ENCODE results near the gene TMEM54.

DNA sequence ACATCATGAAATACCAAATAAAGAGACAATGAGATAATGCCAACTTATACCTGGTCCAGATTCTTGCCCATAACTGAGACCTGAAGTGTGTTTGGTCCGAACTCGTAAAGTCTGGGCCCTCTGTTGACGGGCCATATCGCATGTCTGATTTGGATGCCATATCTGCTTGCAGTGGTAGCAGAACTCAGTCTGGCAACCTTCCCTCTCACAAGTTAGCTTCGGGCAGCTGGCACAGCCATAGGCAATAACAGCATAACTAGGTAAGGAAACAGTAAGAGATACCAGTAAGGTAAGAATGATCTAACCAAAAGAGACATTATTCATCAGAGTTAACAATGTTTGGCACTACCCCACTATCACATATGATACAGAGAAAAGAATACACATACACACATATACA is 48.3 kb upstream of the TMEM54 start:
- TF ChIP-seq, protein P1, sequence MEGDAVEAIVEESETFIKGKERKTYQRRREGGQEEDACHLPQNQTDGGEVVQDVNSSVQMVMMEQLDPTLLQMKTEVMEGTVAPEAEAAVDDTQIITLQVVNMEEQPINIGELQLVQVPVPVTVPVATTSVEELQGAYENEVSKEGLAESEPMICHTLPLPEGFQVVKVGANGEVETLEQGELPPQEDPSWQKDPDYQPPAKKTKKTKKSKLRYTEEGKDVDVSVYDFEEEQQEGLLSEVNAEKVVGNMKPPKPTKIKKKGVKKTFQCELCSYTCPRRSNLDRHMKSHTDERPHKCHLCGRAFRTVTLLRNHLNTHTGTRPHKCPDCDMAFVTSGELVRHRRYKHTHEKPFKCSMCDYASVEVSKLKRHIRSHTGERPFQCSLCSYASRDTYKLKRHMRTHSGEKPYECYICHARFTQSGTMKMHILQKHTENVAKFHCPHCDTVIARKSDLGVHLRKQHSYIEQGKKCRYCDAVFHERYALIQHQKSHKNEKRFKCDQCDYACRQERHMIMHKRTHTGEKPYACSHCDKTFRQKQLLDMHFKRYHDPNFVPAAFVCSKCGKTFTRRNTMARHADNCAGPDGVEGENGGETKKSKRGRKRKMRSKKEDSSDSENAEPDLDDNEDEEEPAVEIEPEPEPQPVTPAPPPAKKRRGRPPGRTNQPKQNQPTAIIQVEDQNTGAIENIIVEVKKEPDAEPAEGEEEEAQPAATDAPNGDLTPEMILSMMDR (conservative IDR thresholded peaks at IDR 0.05; ENCODE audit: low read depth in 2 of 2): no peak
- TF ChIP-seq POLR2AphosphoS5 (IDR thresholded peaks at IDR 0.05; ENCODE audit: low read depth): no peak
- TF ChIP-seq, protein P2, sequence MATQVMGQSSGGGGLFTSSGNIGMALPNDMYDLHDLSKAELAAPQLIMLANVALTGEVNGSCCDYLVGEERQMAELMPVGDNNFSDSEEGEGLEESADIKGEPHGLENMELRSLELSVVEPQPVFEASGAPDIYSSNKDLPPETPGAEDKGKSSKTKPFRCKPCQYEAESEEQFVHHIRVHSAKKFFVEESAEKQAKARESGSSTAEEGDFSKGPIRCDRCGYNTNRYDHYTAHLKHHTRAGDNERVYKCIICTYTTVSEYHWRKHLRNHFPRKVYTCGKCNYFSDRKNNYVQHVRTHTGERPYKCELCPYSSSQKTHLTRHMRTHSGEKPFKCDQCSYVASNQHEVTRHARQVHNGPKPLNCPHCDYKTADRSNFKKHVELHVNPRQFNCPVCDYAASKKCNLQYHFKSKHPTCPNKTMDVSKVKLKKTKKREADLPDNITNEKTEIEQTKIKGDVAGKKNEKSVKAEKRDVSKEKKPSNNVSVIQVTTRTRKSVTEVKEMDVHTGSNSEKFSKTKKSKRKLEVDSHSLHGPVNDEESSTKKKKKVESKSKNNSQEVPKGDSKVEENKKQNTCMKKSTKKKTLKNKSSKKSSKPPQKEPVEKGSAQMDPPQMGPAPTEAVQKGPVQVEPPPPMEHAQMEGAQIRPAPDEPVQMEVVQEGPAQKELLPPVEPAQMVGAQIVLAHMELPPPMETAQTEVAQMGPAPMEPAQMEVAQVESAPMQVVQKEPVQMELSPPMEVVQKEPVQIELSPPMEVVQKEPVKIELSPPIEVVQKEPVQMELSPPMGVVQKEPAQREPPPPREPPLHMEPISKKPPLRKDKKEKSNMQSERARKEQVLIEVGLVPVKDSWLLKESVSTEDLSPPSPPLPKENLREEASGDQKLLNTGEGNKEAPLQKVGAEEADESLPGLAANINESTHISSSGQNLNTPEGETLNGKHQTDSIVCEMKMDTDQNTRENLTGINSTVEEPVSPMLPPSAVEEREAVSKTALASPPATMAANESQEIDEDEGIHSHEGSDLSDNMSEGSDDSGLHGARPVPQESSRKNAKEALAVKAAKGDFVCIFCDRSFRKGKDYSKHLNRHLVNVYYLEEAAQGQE (IDR thresholded peaks at IDR 0.05; ENCODE audit: unreplicated experiment): no peak
